Parathyroid adenoma (tissue), 2 donors: Measurements from ENCODE around the gene MCOLN2.

Source experiments
- H2AFZ ChIP-seq: fragments of 300-600 bp; sonication (generic); one replicate; pipeline ENCODE4 v1.7.0; 2017; ENCODE audit warnings: antibody characterized with exemption, mild to moderate bottlenecking
- H3K27ac ChIP-seq: fragments of 300-600 bp; sonication (generic); one replicate; pipeline ENCODE4 v1.7.0; 2017
- H3K27me3 ChIP-seq: fragments of 300-600 bp; sonication (generic); one replicate; pipeline ENCODE4 v1.7.0; 2017; ENCODE audit warnings: low read length; ENCODE audit not compliant: control insufficient read depth, insufficient read depth
- H3K36me3 ChIP-seq: fragments of 300-600 bp; sonication (generic); one replicate; pipeline ENCODE4 v1.7.0; 2017; ENCODE audit warnings: low read length; ENCODE audit not compliant: control insufficient read depth, insufficient read depth
- H3K4me1 ChIP-seq: fragments of 300-600 bp; sonication (generic); one replicate; pipeline ENCODE4 v1.7.0; 2017; ENCODE audit warnings: control low read depth
- H3K4me2 ChIP-seq: fragments of 300-600 bp; sonication (generic); one replicate; pipeline ENCODE4 v1.7.0; 2017; ENCODE audit warnings: low read length
- H3K4me3 ChIP-seq: fragments of 300-600 bp; sonication (generic); one replicate; pipeline ENCODE4 v1.7.0; 2017; ENCODE audit warnings: low read depth, low read length
- H3K79me2 ChIP-seq: fragments of 300-600 bp; sonication (generic); one replicate; pipeline ENCODE4 v1.7.0; 2017; ENCODE audit warnings: control low read depth
- H3K9ac ChIP-seq: fragments of 300-600 bp; sonication (generic); one replicate; pipeline ENCODE4 v1.7.0; 2017; ENCODE audit warnings: mild to moderate bottlenecking
- H3K9me3 ChIP-seq: fragments of 300-600 bp; sonication (generic); one replicate; pipeline ENCODE4 v1.7.0; 2017; ENCODE audit warnings: low read length; ENCODE audit not compliant: control insufficient read depth
- CTCF ChIP-seq: fragments of 300-600 bp; sonication (generic); IDR thresholded peaks from one replicate; pipeline ENCODE4 v1.7.0; 2017; ENCODE audit warnings: antibody characterized with exemption, mild to moderate bottlenecking
- donor health status: primary hyperparathyroidism.

Gene MCOLN2

GRCh38 chr1:84930831-84931230 lies 66.1 kb downstream of the MCOLN2 start:
- H3K4me1 ChIP-seq: no peaks in the 10 kb centered on the region
- H3K79me2 ChIP-seq: no peaks in the 10 kb centered on the region
- H3K27ac ChIP-seq: no peak overlapping the region
- no peak overlapping the region for H3K4me3 ChIP-seq
- no peaks in the 10 kb centered on the region for H3K27me3 ChIP-seq
- no peaks in the 10 kb centered on the region for H3K36me3 ChIP-seq
- no peak overlapping the region for H2AFZ ChIP-seq
- H3K9ac ChIP-seq: no peak overlapping the region
- H3K9me3 ChIP-seq: no peaks in the 10 kb centered on the region
- no peak for TF ChIP-seq CTCF
- no peak overlapping the region for H3K4me2 ChIP-seq

- Histone ChIP-seq H3K27ac (no peak overlapping the region), H3K4me1 (no peaks in the 10 kb centered on the region), H3K79me2 (no peaks in the 10 kb centered on the region), H2AFZ (no peak overlapping the region), H3K9ac (no peak overlapping the region), H3K4me3 (no peak overlapping the region), H3K4me2 (no peak overlapping the region), H3K9me3 (no peaks in the 10 kb centered on the region), H3K27me3 (no peaks in the 10 kb centered on the region), H3K36me3 (no peaks in the 10 kb centered on the region)
- TF ChIP-seq CTCF: no peak
These were observed 66.6 kb downstream of the MCOLN2 start for GRCh38 chr1:84930329-84930728.

GRCh38 chr1:84929581-84929980 lies 67.3 kb downstream of the MCOLN2 start:
- H3K4me1 ChIP-seq: no peaks in the 10 kb centered on the region
- H3K36me3 ChIP-seq: no peaks in the 10 kb centered on the region
- TF ChIP-seq CTCF: no peak
- H3K27me3 ChIP-seq: no peaks in the 10 kb centered on the region
- H3K27ac ChIP-seq: no peak overlapping the region
- H3K9ac ChIP-seq: no peak overlapping the region
- H3K4me2 ChIP-seq: no peak overlapping the region
- H3K79me2 ChIP-seq: no peaks in the 10 kb centered on the region
- H3K4me3 ChIP-seq: no peak overlapping the region
- H3K9me3 ChIP-seq: no peaks in the 10 kb centered on the region
- H2AFZ ChIP-seq: no peak overlapping the region

- Histone ChIP-seq H3K27ac (no peak overlapping the region), H2AFZ (no peak overlapping the region), H3K4me3 (no peak overlapping the region), H3K4me2 (no peak overlapping the region), H3K36me3 (no peaks in the 10 kb centered on the region), H3K79me2 (no peaks in the 10 kb centered on the region), H3K9me3 (no peaks in the 10 kb centered on the region), H3K9ac (no peak overlapping the region), H3K4me1 (no peaks in the 10 kb centered on the region), H3K27me3 (no peaks in the 10 kb centered on the region)
- no peak for TF ChIP-seq CTCF
These were observed 67.9 kb downstream of the MCOLN2 start for GRCh38 chr1:84928979-84929378.

GRCh38 chr1:84923317-84923716 lies 73.6 kb downstream of the MCOLN2 start:
- Histone ChIP-seq H3K27ac (no peak overlapping the region), H3K4me2 (no peak overlapping the region), H3K36me3 (no peaks in the 10 kb centered on the region), H3K4me3 (no peak overlapping the region), H3K27me3 (no peaks in the 10 kb centered on the region), H3K9me3 (no peaks in the 10 kb centered on the region), H3K9ac (no peak overlapping the region), H3K79me2 (no peaks in the 10 kb centered on the region), H2AFZ (no peak overlapping the region), H3K4me1 (no peaks in the 10 kb centered on the region)
- no peak for TF ChIP-seq CTCF
